MM.1S (cell line): Measurements from ENCODE around the gene TMC3.

ENCODE experiments used
- EZH2phosphoT487 ChIP-seq: fragments of 300-600 bp; sonication (generic); IDR thresholded peaks from 2 replicates; pipeline ENCODE4 v1.6.1; 2018; ENCODE audit warnings: antibody characterized with exemption, low read length
- TF ChIP-seq, protein P1 (sequence below): fragments of 300-600 bp; sonication (generic); IDR thresholded peaks from 2 replicates; pipeline ENCODE4 v1.5.1; 2016; ENCODE audit warnings: antibody characterized with exemption, low read length, mixed read lengths

DNA sequence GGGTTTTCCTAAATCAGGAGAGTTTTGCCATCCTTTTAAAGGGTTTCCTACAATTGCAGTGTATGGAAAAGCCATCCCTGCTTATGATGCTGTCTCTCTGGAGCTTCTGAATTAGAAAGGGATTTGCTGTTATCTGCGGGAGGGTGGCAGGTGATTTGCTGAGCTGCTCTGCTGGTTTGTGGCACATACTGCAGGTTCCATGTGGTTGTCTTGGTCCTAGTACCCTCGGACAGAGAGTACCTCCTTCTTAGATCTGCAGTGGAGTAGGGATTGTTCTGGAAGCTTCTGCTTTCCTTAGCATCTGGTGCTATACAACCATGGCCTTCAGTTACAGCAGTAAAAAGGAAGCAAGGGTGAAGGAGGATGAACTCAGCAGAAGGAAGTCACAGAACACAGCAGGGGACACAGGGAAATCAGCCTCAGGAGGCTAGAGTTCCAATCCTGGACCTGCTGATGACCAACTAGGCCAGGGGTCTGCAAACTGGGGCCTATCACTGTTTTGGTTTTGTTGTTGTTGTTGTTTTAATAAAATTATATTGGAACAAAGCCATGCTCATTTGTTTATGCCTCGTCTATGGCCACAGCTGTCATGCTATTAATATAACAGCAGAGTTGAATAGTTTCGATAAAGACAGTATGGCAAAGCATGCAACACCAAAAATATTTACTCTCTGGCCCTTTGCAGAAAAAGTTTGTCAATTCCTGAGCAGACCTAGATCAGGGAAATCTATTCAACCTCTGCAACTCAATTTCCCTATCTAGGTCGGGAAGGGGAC lies 89.6 kb downstream of the TMC3 start:
- TF ChIP-seq, protein P1, sequence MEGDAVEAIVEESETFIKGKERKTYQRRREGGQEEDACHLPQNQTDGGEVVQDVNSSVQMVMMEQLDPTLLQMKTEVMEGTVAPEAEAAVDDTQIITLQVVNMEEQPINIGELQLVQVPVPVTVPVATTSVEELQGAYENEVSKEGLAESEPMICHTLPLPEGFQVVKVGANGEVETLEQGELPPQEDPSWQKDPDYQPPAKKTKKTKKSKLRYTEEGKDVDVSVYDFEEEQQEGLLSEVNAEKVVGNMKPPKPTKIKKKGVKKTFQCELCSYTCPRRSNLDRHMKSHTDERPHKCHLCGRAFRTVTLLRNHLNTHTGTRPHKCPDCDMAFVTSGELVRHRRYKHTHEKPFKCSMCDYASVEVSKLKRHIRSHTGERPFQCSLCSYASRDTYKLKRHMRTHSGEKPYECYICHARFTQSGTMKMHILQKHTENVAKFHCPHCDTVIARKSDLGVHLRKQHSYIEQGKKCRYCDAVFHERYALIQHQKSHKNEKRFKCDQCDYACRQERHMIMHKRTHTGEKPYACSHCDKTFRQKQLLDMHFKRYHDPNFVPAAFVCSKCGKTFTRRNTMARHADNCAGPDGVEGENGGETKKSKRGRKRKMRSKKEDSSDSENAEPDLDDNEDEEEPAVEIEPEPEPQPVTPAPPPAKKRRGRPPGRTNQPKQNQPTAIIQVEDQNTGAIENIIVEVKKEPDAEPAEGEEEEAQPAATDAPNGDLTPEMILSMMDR, result no peak
- no peak for TF ChIP-seq EZH2phosphoT487
